ENCODE results near the gene ACY1. TPM values are rescaled to one million over a fixed set of nuclear protein-coding genes. Genes with fewer than 3 reads are reported as not detected.
A peak's percentile ranks its signal among the peaks of the same experiment; 100 is the strongest.

ACY1 gene
- total and polyA plus RNA-seq, 2 of the 13 experiments (the other 11 are each of a cell fraction or from before 2014, with no cell fraction given) = 113 to 162 TPM

DNA sequence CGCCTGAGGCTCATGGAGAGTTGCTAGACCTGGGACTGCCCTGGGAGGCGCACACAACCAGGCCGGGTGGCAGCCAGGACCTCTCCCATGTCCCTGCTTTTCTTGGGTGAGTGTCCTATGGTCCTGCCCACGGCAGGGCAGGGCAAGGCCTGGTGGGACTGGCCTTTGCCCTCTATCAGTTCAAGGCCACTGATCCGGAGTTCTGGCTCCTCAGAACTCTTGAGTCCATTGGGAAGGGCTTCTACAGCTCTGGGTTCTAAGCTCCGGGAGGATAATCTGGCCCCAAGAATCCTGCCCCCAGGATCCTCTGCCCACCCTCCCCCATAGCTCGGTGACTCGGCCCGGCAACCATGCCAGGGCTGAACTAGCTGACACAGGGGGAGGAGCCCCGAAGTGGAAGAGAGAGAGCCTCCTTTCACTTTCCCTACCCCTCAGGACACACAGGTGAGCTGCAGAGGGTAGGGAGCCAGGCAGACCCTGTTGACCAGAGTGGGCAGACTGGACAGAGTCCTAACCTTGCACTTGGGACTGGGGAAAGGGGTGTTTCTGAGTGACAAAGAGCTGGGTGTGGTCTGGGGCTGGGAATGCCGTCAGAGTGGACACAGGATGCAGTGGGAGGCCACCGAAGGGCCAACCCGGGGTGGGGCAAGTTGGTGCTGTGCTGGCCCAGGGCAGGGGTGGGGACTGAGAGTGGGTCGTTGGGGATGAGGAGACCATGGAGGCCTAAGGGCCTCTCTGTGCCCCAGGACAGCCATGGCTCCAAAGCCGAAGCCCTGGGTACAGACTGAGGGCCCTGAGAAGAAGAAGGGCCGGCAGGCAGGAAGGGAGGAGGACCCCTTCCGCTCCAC is 40.5 kb upstream of the ACY1 start (continued):
- no peak for TF ChIP-seq CREM (IDR thresholded peaks at IDR 0.05)
- TF ChIP-seq CREM (CRISPR knock-in tag; IDR thresholded peaks at IDR 0.05) = no peak
- TF ChIP-seq ZNF556 (CRISPR knock-in tag; IDR thresholded peaks at IDR 0.05; ENCODE audit: borderline replicate concordance) = no peak
- TF ChIP-seq IKZF1 (IDR thresholded peaks at IDR 0.05) = no peak
- TF ChIP-seq ZFP37 (CRISPR knock-in tag; IDR thresholded peaks at IDR 0.05; ENCODE audit: borderline replicate concordance) = no peak
- no peak for TF ChIP-seq SRSF1 (optimal IDR thresholded peaks at IDR 0.05; ENCODE audit: low read depth, low read length)
- TF ChIP-seq POGZ (CRISPR knock-in tag; IDR thresholded peaks at IDR 0.05) = peak; percentile 5; the same call in 1 of the 2 replicates
- TF ChIP-seq ZNF710 (CRISPR knock-in tag; IDR thresholded peaks at IDR 0.05; ENCODE audit: borderline replicate concordance) = no peak
- TF ChIP-seq ZBTB46 (CRISPR knock-in tag; IDR thresholded peaks at IDR 0.05; ENCODE audit: borderline replicate concordance) = no peak
- no peak for TF ChIP-seq ZNF644 (CRISPR knock-in tag; IDR thresholded peaks at IDR 0.05; ENCODE audit: low read depth)
- no peak for TF ChIP-seq SCMH1 (CRISPR knock-in tag; IDR thresholded peaks at IDR 0.05; ENCODE audit: borderline replicate concordance)
- TF ChIP-seq FOXK2 (IDR thresholded peaks at IDR 0.05) = 0 out of 2 replicates have a peak, but pooled peaks have one; percentile 23
- no peak for TF ChIP-seq ADNP (CRISPR knock-in tag; IDR thresholded peaks at IDR 0.05)
- TF ChIP-seq SAFB2 (CRISPR knock-in tag; IDR thresholded peaks at IDR 0.05; ENCODE audit: borderline replicate concordance, low read depth) = no peak
- no peak for TF ChIP-seq ZSCAN30 (CRISPR knock-in tag; IDR thresholded peaks at IDR 0.05)
- TF ChIP-seq REST (IDR thresholded peaks at IDR 0.05; ENCODE audit: borderline replicate concordance in 1 of 2, low read depth in 1 of 2, low read length in 2 of 2) = peak in 1 of 2 experiments; percentile 50; a peak in 1 of 4 replicates
- TF ChIP-seq ZNF232 (CRISPR knock-in tag; IDR thresholded peaks at IDR 0.05; ENCODE audit: borderline replicate concordance) = no peak
- TF ChIP-seq FOXK1 (CRISPR knock-in tag; IDR thresholded peaks at IDR 0.05; ENCODE audit: borderline replicate concordance, low read depth) = no peak; the same call in 1 of the 2 replicates
- no peak for TF ChIP-seq ZNF547 (CRISPR knock-in tag; IDR thresholded peaks at IDR 0.05)
- TF ChIP-seq JUN (CRISPR knock-in tag; IDR thresholded peaks at IDR 0.05) = no peak
- no peak for TF ChIP-seq ATRX (CRISPR knock-in tag; IDR thresholded peaks at IDR 0.05; ENCODE audit: borderline replicate concordance)
- TF ChIP-seq RCOR2 (CRISPR knock-in tag; IDR thresholded peaks at IDR 0.05) = no peak
- TF ChIP-seq CHD2 (IDR thresholded peaks at IDR 0.05; ENCODE audit: low read depth, low read length) = no peak
- no peak for TF ChIP-seq ZNF235 (CRISPR knock-in tag; IDR thresholded peaks at IDR 0.05; ENCODE audit: borderline replicate concordance)

Data from HepG2 (cell line).